DOHH2 (cell line): ENCODE measurements around the gene PUM2.

ENCODE experiments used
- CTCF ChIP-seq: fragments of 200-600 bp; sonication (generic); IDR thresholded peaks from one replicate; pipeline ENCODE4 v1.5.1; 2014; ENCODE audit warnings: antibody characterized with exemption, mild to moderate bottlenecking, low read depth, low read length; ENCODE audit not compliant: poor library complexity, severe bottlenecking
- EZH2phosphoT487 ChIP-seq: fragments of 200-600 bp; sonication (generic); IDR thresholded peaks from 2 replicates; pipeline ENCODE4 v1.6.1; 2017; ENCODE audit warnings: borderline replicate concordance, mild to moderate bottlenecking, antibody characterized with exemption, low read length, moderate library complexity, mixed read lengths

- TF ChIP-seq CTCF (no peak), EZH2phosphoT487 (no peak)
Measured at GRCh38 chr2:20353241-20353992, 2.8 kb upstream of the PUM2 start.
